Left ventricle myocardium inferior (tissue), 1 donor: ENCODE data around the gene MC5R. TPM values are rescaled to one million over a fixed set of nuclear protein-coding genes. Genes with fewer than 3 reads are reported as not detected.
A peak's percentile ranks its signal among the peaks of the same experiment; 100 is the strongest.

Experiments used
- DNase-seq: peaks from one replicate; pipeline ENCODE4 v3.0.0-alpha.2; 2020
- H3K27ac ChIP-seq: fragments of 200-600 bp; replicated peaks from 2 replicates; pipeline ENCODE4 v1.8.0; 2021
- H3K27me3 ChIP-seq: fragments of 200-600 bp; 2 replicates; pipeline ENCODE4 v1.8.0; 2021; ENCODE audit warnings: low read depth
- H3K36me3 ChIP-seq: fragments of 200-600 bp; 2 replicates; pipeline ENCODE4 v1.8.0; 2021
- H3K4me1 ChIP-seq: fragments of 200-600 bp; 2 replicates; pipeline ENCODE4 v1.8.0; 2021
- H3K4me3 ChIP-seq: fragments of 200-600 bp; 2 replicates; pipeline ENCODE4 v1.8.0; 2021; ENCODE audit warnings: mild to moderate bottlenecking, moderate library complexity
- H3K9me3 ChIP-seq: fragments of 200-600 bp; replicated peaks from 2 replicates; pipeline ENCODE4 v1.8.0; 2021
- intact Hi-C: fragments of 100-400 bp; cut with micrococcal nuclease; formaldehyde crosslinking; loops from one replicate; pipeline ENCODE4 v1.11.0; 2022
- total RNA-seq: library from RNA; stranded (reverse); fragmentation: NEBNext Ultra II Directional; extraction: Animal tissue kit (Norgen Biotek cat#: 25700); gene quantifications from one replicate; pipeline ENCODE4 v1.2.1, GENCODE V29; 2021
- TF ChIP-seq, protein P1 (sequence below): fragments of 200-600 bp; IDR thresholded peaks from 2 replicates; pipeline ENCODE4 v1.8.0; 2021; ENCODE audit warnings: antibody characterized with exemption, mild to moderate bottlenecking, borderline replicate concordance
- donor health status: DM: no; HTN: yes; CAD: no; lungs with severe emphysema.

Gene MC5R
- total RNA-seq, 1 donor from 2014 or later = not detected

DNA sequence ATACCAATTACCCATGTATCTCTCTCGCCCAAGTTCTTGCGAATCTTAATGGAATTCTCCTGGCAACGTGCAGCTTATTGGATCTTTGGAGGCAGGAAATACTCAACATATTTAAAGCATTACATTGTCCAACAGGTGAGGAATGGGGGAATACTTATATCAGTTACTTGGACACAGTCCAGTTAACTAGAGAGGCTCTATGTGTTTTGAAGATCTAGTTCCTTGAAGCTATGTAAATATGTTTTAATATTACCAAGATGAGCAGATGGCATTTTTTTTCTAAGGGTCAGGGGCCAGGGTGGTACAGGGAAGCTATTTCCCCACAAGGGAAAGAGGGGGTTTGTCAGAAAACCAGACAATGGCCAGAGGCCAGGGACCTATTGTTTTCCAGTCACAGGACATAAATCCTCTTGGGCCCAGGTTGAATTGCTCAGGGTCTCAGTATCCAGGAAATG, 26.8 kb upstream of the MC5R start:
- DNase-seq = no peak
- TF ChIP-seq, protein P1, sequence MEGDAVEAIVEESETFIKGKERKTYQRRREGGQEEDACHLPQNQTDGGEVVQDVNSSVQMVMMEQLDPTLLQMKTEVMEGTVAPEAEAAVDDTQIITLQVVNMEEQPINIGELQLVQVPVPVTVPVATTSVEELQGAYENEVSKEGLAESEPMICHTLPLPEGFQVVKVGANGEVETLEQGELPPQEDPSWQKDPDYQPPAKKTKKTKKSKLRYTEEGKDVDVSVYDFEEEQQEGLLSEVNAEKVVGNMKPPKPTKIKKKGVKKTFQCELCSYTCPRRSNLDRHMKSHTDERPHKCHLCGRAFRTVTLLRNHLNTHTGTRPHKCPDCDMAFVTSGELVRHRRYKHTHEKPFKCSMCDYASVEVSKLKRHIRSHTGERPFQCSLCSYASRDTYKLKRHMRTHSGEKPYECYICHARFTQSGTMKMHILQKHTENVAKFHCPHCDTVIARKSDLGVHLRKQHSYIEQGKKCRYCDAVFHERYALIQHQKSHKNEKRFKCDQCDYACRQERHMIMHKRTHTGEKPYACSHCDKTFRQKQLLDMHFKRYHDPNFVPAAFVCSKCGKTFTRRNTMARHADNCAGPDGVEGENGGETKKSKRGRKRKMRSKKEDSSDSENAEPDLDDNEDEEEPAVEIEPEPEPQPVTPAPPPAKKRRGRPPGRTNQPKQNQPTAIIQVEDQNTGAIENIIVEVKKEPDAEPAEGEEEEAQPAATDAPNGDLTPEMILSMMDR = no peak
- Histone ChIP-seq H3K4me3 (no peak overlapping the region), H3K4me1 (peaks cover 12% of the 10 kb centered on the region), H3K36me3 (no peaks in the 10 kb centered on the region), H3K9me3 (peaks cover 3% of the 10 kb centered on the region), H3K27me3 (no peaks in the 10 kb centered on the region), H3K27ac (peak overlapping the region; percentile 31)
- intact Hi-C loops = no loop called here

DNA sequence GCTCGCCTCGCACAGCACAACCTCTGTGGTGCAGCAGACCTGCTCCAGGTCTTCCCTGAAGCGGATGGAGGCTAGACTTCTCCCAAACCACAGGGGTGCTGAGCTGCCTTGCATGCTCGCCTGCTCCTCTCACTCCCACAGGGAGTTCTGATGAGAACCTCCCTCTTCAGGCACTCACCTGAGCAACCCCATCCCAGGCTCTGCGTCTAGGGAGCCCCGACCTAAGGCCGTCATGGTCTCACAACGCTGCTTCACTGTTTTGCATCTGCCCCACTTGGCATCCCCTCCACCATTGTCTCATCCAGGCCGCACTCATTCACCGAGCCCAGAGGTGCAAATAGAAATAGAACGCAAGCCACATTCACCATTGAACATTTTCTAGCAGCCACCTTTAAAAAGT, 24.6 kb upstream of the MC5R start:
- Histone ChIP-seq H3K4me3 (no peak overlapping the region), H3K27me3 (no peaks in the 10 kb centered on the region), H3K9me3 (peaks cover 3% of the 10 kb centered on the region), H3K27ac (no peak overlapping the region), H3K36me3 (no peaks in the 10 kb centered on the region), H3K4me1 (peaks cover 12% of the 10 kb centered on the region)
- no peak for DNase-seq
- TF ChIP-seq, protein P1 = no peak
- intact Hi-C loops = no loop called here

DNA sequence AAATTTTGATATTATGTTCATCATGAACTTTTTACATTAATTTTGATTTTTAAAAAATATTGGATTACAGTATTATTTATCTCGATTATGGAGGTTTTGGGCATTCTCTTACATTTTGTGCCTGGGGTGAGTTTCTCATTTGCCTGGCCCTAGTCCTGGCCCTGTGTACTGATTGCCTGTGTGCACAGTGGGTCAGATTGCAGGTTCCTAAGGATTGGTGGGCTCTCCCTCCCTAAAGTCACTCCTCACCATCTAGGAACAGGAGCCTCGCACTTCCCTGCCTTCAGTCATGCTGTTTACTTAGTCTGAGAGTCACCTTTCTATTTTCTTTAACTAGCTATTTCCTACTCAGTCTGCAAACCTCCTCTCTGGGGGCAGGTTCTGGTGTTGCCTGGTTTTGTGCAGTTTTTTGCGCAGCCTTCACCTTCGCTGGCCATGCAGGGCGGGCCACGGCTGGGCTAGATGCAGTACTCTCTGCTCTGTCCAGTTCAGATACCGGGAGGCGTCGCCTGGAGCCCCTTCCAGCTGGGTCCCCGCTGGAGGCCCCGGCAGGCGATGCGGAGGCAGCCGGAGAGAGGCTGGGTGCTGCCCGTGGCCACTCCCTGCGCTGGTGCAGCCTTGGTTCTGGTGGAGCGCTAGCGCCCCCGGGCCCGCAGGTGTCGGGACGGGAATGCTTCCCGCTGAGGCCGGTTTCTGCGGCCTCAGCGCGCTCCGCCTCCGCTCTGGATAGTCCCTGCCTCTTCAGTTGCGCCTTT, 23.3 kb upstream of the MC5R start:
- H3K27me3 ChIP-seq = no peaks in the 10 kb centered on the region
- peak overlapping the region; percentile 54 for H3K4me3 ChIP-seq
- no peak overlapping the region for H3K27ac ChIP-seq
- no peaks in the 10 kb centered on the region for H3K9me3 ChIP-seq
- peak; percentile 62 for DNase-seq
- intact Hi-C loops = no loop called here
- no peaks in the 10 kb centered on the region for H3K36me3 ChIP-seq
- peaks cover 12% of the 10 kb centered on the region for H3K4me1 ChIP-seq
- TF ChIP-seq, protein P1 = peak; percentile 68

DNA sequence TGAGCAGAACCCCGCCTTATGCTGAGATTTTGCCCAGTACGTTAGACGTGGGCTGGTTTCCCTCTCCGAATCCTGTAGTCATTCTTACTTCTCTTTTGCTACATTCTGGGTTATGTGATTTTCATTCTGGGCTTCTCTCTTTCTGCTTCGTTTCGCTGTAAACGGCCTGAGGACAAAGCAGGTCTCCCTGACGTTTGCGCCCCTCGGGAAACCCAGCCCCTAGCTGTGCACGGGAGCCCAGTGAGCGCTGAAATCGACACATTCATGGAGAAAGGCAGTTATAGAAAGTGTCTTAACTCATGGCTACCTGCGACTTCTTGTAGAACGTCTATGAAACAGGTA, 22.7 kb upstream of the MC5R start:
- Histone ChIP-seq H3K36me3 (no peaks in the 10 kb centered on the region), H3K4me1 (peaks cover 12% of the 10 kb centered on the region), H3K27ac (no peak overlapping the region), H3K4me3 (peak overlapping the region; percentile 54), H3K27me3 (no peaks in the 10 kb centered on the region), H3K9me3 (no peaks in the 10 kb centered on the region)
- intact Hi-C loops = no loop called here
- no peak for DNase-seq
- TF ChIP-seq, protein P1 = no peak

DNA sequence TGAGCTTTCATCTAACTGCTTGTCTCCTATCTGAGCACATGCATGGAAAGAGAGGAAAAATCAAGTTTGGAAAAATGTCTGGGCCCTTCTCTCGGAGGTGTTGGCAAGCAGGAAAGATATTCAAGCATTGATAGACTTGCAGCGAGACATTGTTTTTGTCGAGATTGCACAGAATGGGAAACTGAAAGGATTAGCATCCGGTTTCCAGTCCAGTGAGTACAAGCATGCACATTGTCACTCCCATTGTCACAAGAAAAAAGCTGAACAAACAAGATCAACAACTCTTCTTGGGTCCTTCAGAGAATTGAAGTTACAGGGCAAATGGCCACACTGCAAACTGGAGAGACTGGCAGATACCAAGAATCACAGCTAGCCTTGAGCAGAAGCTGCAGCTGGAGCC, 19.6 kb upstream of the MC5R start:
- Histone ChIP-seq H3K4me3 (no peak overlapping the region), H3K9me3 (no peaks in the 10 kb centered on the region), H3K27me3 (peaks cover 11% of the 10 kb centered on the region), H3K27ac (no peak overlapping the region), H3K4me1 (peaks cover 12% of the 10 kb centered on the region), H3K36me3 (no peaks in the 10 kb centered on the region)
- intact Hi-C loops = no loop called here
- DNase-seq = no peak
- TF ChIP-seq, protein P1 = no peak
